ENCODE data around the gene OR4F15.
"Not testable (repeated sequence)": the region's sequence is repeated elsewhere in the genome, so short reads cannot be mapped to it uniquely, and the experiment has no call there.

The OR4F15 gene

GRCh38 chr15:101811902-101812301 is at the start of gene OR4F15:
Gene OR4F15 (plus strand): TSS chr15:101812202. CDS start chr15:101818187, 5,985 bp downstream.
- no peak for DNase-seq

GRCh38 chr15:101764669-101765339 is 47.2 kb upstream of the OR4F15 start:
- DNase-seq: peak; percentile 30

GRCh38 chr15:101765340-101765671 is 46.7 kb upstream of the OR4F15 start:
- DNase-seq: not testable (repeated sequence)

- DNase-seq: no peak
These were observed 46.1 kb upstream of the OR4F15 start for GRCh38 chr15:101765772-101766456.

- not testable (repeated sequence) for DNase-seq
These were observed 44.8 kb upstream of the OR4F15 start for GRCh38 chr15:101767083-101767640.

GRCh38 chr15:101772921-101773320 is 39.1 kb upstream of the OR4F15 start:
- DNase-seq: no peak

GRCh38 chr15:101773496-101774100 is 38.4 kb upstream of the OR4F15 start:
- no peak for DNase-seq

- DNase-seq: no peak
These were observed 36.9 kb upstream of the OR4F15 start for GRCh38 chr15:101775136-101775535.

GRCh38 chr15:101778576-101778975 is 33.4 kb upstream of the OR4F15 start:
- DNase-seq: not testable (repeated sequence)

GRCh38 chr15:101780225-101780624 is 31.8 kb upstream of the OR4F15 start:
- peak; percentile 27 for DNase-seq

GRCh38 chr15:101781928-101782327 is 30.1 kb upstream of the OR4F15 start:
- no peak for DNase-seq

GRCh38 chr15:101784644-101785043 is 27.4 kb upstream of the OR4F15 start:
- no peak for DNase-seq

- DNase-seq: not testable (repeated sequence)
These were observed 25.6 kb upstream of the OR4F15 start for GRCh38 chr15:101786422-101786821.

- not testable (repeated sequence) for DNase-seq
These were observed 24.0 kb upstream of the OR4F15 start for GRCh38 chr15:101788001-101788400.

GRCh38 chr15:101788503-101789269 is 23.3 kb upstream of the OR4F15 start:
- not testable (repeated sequence) for DNase-seq

- not testable (repeated sequence) for DNase-seq
These were observed 21.3 kb upstream of the OR4F15 start for GRCh38 chr15:101790748-101791147.

GRCh38 chr15:101793981-101794380 is 18.0 kb upstream of the OR4F15 start:
- DNase-seq: not testable (repeated sequence)

GRCh38 chr15:101795455-101795854 is 16.5 kb upstream of the OR4F15 start:
- DNase-seq: peak; percentile 50

- DNase-seq: no peak
These were observed 12.3 kb upstream of the OR4F15 start for GRCh38 chr15:101799665-101800064.

- DNase-seq: no peak
These were observed 11.0 kb upstream of the OR4F15 start for GRCh38 chr15:101801048-101801447.

- DNase-seq: no peak
These were observed 8.8 kb upstream of the OR4F15 start, which contains the start of gene OR4F6 for GRCh38 chr15:101803209-101803608. Gene OR4F6 (plus strand): TSS chr15:101803509. CDS start chr15:101805720, 2,211 bp downstream.

GRCh38 chr15:101803676-101804075 is 8.3 kb upstream of the OR4F15 start:
- no peak for DNase-seq

GRCh38 chr15:101804375-101804774 is 7.6 kb upstream of the OR4F15 start:
- no peak for DNase-seq
